Upper lobe of left lung (tissue), 6 donors: Measurements from ENCODE around the gene RBBP9. TPM values are rescaled to one million over a fixed set of nuclear protein-coding genes. Genes with fewer than 3 reads are reported as not detected.

ENCODE experiments used
- ATAC-seq, 2 donors: fragments of 200-7000 bp; cut with Tn5 transposase; one replicate each; pipeline ENCODE4 v1.9.1; 2022; ENCODE audit warnings: mild to moderate bottlenecking in 2 of 2, moderate library complexity in 2 of 2; ENCODE audit not compliant: low FRiP score in 2 of 2
- DNase-seq, 2 donors: peaks; one replicate each; pipeline ENCODE4 v3.0.0-alpha.2; 2019 to 2020
- H3K27ac ChIP-seq, 4 donors: fragments of 200-600 bp; sonication (generic); one replicate each; pipeline ENCODE4 v1.5.1; 2016 to 2019
- H3K27me3 ChIP-seq, 4 donors: fragments of 200-600 bp; sonication (generic); one replicate each; pipeline ENCODE4 v1.5.1; 2017 to 2019
- H3K36me3 ChIP-seq, 4 donors: fragments of 200-600 bp; sonication (generic); one replicate each; pipeline ENCODE4 v1.5.1; 2016 to 2019
- H3K4me1 ChIP-seq, 4 donors: fragments of 200-600 bp; sonication (generic); one replicate each; pipeline ENCODE4 v1.5.1; 2018 to 2019
- H3K4me3 ChIP-seq, 4 donors: fragments of 200-600 bp; sonication (generic); one replicate each; pipeline ENCODE4 v1.5.1; 2017 to 2019; ENCODE audit warnings: mild to moderate bottlenecking in 2 of 4, moderate library complexity in 1 of 4
- H3K9me3 ChIP-seq, 4 donors: fragments of 200-600 bp; sonication (generic); one replicate each; pipeline ENCODE4 v1.5.1; 2018 to 2019
- CTCF ChIP-seq, 6 experiments: fragments of 450-650 bp in 4 of 6; fragments of 200-600 bp in 2 of 6; sonication (generic) in 2 of 6; IDR thresholded peaks; one replicate each; pipeline ENCODE4 v1.5.1; 2016 to 2019; ENCODE audit warnings: antibody characterized with exemption in 6 of 6
- EP300 ChIP-seq, 4 donors: sonication (generic); formaldehyde crosslinking; IDR thresholded peaks; one replicate each; pipeline ENCODE4 v1.5.1; 2017; ENCODE audit warnings: antibody characterized with exemption in 4 of 4, control low read depth in 2 of 4
- POLR2A ChIP-seq, 4 donors: fragments of 450-650 bp; IDR thresholded peaks; one replicate each; pipeline ENCODE4 v1.5.1; 2016 to 2017; ENCODE audit warnings: antibody characterized with exemption in 4 of 4, mild to moderate bottlenecking in 2 of 4
- POLR2AphosphoS5 ChIP-seq, 2 donors: sonication (generic); formaldehyde crosslinking; IDR thresholded peaks; one replicate each; pipeline ENCODE4 v1.5.1; 2017; ENCODE audit warnings: antibody characterized with exemption in 2 of 2
- WGBS, 2 donors: methylation state at CpG; one replicate each; pipeline ENCODE4 v1.1.5; 2017 to 2018; 5-methylcytosine and 5-hydroxymethylcytosine counted together
- small RNA-seq, 4 donors: library from RNA; depleted of rRNA; stranded (forward); fragments of <200 nt; gene quantifications; one replicate each; pipeline ENCODE3, GENCODE V24; 2016
- total RNA-seq, 6 donors: library from RNA; depleted of rRNA in 4 of 6; stranded (reverse); fragments of >200 nt in 4 of 6; gene quantifications; one replicate each; pipeline versions ENCODE4 v1.1.0 to v1.2.1, GENCODE V29; 2016 to 2021
- donor health status: DM: no; HTN: no; CAD: no; lungs with moderate emphysema.
- donor health status: DM: no; HTN: yes; CAD: no; lungs with severe emphysema.

RBBP9 gene
- total RNA-seq, 6 donors from 2014 or later = 6.9 to 32.0 (median 15.0) TPM

GRCh38 chr20:18456600-18456999 is 40.4 kb downstream of the RBBP9 start:
- no peak for TF ChIP-seq EP300 (IDR thresholded peaks at IDR 0.05)
- no peak for TF ChIP-seq CTCF (IDR thresholded peaks at IDR 0.05)
- no peak for TF ChIP-seq POLR2A (IDR thresholded peaks at IDR 0.05)
- no peak for TF ChIP-seq POLR2AphosphoS5 (IDR thresholded peaks at IDR 0.05)
- DNase-seq = no peak
- Histone ChIP-seq H3K4me1 (no peaks in the 10 kb centered on the region), H3K9me3 (no peaks in the 10 kb centered on the region), H3K36me3 (no peaks in the 10 kb centered on the region), H3K27ac (no peak overlapping the region), H3K4me3 (no peak overlapping the region), H3K27me3 (no peaks in the 10 kb centered on the region)
- ATAC-seq = no peak
- WGBS, 2 donors = 93 to 94% methylated on average over 3 of the region's 3 CpGs

GRCh38 chr20:18443886-18444285 is 53.1 kb downstream of the RBBP9 start:
- 46 to 58% methylated on average over 4 of the region's 4 CpGs for WGBS, 2 donors
- no peaks in the 10 kb centered on the region for H3K9me3 ChIP-seq
- no peak for ATAC-seq
- H3K4me3 ChIP-seq = no peak overlapping the region
- no peak overlapping the region for H3K27ac ChIP-seq
- TF ChIP-seq CTCF (IDR thresholded peaks at IDR 0.05) (no peak), EP300 (IDR thresholded peaks at IDR 0.05) (no peak), POLR2AphosphoS5 (IDR thresholded peaks at IDR 0.05) (no peak), POLR2A (IDR thresholded peaks at IDR 0.05) (no peak)
- H3K4me1 ChIP-seq = peaks cover 0 to 11% (median 8%) of the 10 kb centered on the region in 4 donors
- no peaks in the 10 kb centered on the region for H3K36me3 ChIP-seq
- no peak for DNase-seq
- H3K27me3 ChIP-seq = no peaks in the 10 kb centered on the region

GRCh38 chr20:18440403-18440802 is 56.6 kb downstream of the RBBP9 start:
- TF ChIP-seq POLR2A (IDR thresholded peaks at IDR 0.05) (no peak), EP300 (IDR thresholded peaks at IDR 0.05) (no peak), POLR2AphosphoS5 (IDR thresholded peaks at IDR 0.05) (no peak), CTCF (IDR thresholded peaks at IDR 0.05) (no peak)
- H3K9me3 ChIP-seq = no peaks in the 10 kb centered on the region
- DNase-seq (no peak), ATAC-seq (no peak)
- H3K27ac ChIP-seq = no peak overlapping the region
- no peaks in the 10 kb centered on the region for H3K36me3 ChIP-seq
- peaks cover 0 to 11% (median 8%) of the 10 kb centered on the region in 4 donors for H3K4me1 ChIP-seq
- no peaks in the 10 kb centered on the region for H3K27me3 ChIP-seq
- 38 to 72% methylated on average over 1 of the region's 1 CpG for WGBS, 2 donors
- no peak overlapping the region for H3K4me3 ChIP-seq

- DNase-seq (no peak), ATAC-seq (no peak)
- TF ChIP-seq POLR2A (IDR thresholded peaks at IDR 0.05) = no peak
- no peak for TF ChIP-seq POLR2AphosphoS5 (IDR thresholded peaks at IDR 0.05)
- TF ChIP-seq CTCF (IDR thresholded peaks at IDR 0.05) = no peak
- TF ChIP-seq EP300 (IDR thresholded peaks at IDR 0.05) = no peak
- Histone ChIP-seq H3K36me3 (no peaks in the 10 kb centered on the region), H3K27me3 (no peaks in the 10 kb centered on the region), H3K4me1 (no peaks in the 10 kb centered on the region), H3K27ac (no peak overlapping the region), H3K4me3 (no peak overlapping the region), H3K9me3 (no peaks in the 10 kb centered on the region)
- WGBS, 2 donors = 45 to 55% methylated on average over 2 of the region's 2 CpGs
These were observed 60.2 kb downstream of the RBBP9 start for GRCh38 chr20:18436847-18437246.

Small RNAs within 50 kb of the gene (small RNA-seq; reads per million reads assigned to genes)
- 0 reads per million in 4 donors for gene MIR3192

Other genes starting within 250 kb of the RBBP9 start
- gene ZNF133, start 208.7 kb downstream of the RBBP9 start, total RNA-seq = 10 to 100 TPM in 5 of 6 donors, 1 to 10 TPM in 1; 9.2 to 30.4 (median 12.8) TPM
- gene DZANK1, start 30.2 kb downstream of the RBBP9 start, total RNA-seq = 10 to 100 TPM in 2 of 6 donors, 1 to 10 TPM in 4; 1.8 to 12.8 (median 4.4) TPM
- 1 to 10 TPM; 3.1 to 9.7 (median 6.7) TPM for gene POLR3F, start 29.8 kb downstream of the RBBP9 start, total RNA-seq
- gene SEC23B, start 10.7 kb upstream of the RBBP9 start, total RNA-seq = 10 to 100 TPM; 21.3 to 74.3 (median 64.2) TPM
- gene SMIM26, start 70.2 kb upstream of the RBBP9 start, total RNA-seq = 10 to 100 TPM; 12.5 to 81.3 (median 63.7) TPM
- 10 to 100 TPM; 19.9 to 31.2 (median 24.8) TPM for gene DTD1, start 90.8 kb upstream of the RBBP9 start, total RNA-seq